Measurements from ENCODE around the gene DMRT1.

The DMRT1 gene

DNA sequence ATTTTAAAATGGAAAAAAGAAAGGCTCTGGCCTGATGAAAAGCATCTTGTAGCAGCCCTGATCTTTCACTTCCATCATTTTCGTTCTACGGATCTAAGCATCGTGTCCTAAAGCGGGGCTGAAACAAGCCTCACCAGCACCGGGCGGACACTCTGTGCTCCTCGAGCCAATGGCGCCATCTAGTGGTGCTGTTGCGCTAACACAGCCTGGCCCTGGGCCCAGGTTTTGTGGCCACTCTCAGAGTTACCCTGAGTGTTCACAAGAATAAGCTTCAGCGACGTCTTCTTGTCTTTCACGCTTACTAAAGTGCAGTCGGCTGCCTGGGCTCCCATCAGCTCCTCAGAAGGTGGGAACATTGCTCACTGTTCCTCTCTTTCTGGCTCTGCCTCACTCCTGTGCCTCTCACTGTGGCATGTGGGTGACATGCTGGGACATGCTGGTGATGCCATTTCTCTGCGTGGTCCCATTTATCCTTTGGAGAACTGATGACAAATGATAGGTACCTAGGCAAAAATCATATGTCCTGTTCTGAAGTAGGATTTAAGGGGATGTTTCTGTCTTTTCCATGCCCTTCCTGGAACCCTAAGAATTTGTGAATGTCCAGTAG lies 167.7 kb downstream of the DMRT1 start:
- Histone ChIP-seq H2BK5ac (ENCODE audit: low read depth, low read length, poor library complexity) (no peak overlapping the region), H3K14ac (ENCODE audit: low read length) (no peak overlapping the region), H4K8ac (ENCODE audit: low read depth, low read length) (no peak overlapping the region), H3K23ac (ENCODE audit: low read length) (no peak overlapping the region), H3K9ac (ENCODE audit: low read length) (no peak overlapping the region), H3K9me3 (ENCODE audit: insufficient read depth, low read depth, low read length) (no peaks in the 10 kb centered on the region), H4K12ac (ENCODE audit: low read depth, low read length) (no peak overlapping the region), H2BK120ac (ENCODE audit: insufficient read depth, low read length, poor library complexity) (no peak overlapping the region), H4K91ac (ENCODE audit: low read depth, low read length) (no peak overlapping the region), H2BK12ac (ENCODE audit: low read length) (no peak overlapping the region), H3K27me3 (ENCODE audit: insufficient read depth, low read length) (no peaks in the 10 kb centered on the region), H3K79me1 (ENCODE audit: low read length) (no peaks in the 10 kb centered on the region), H2AK5ac (ENCODE audit: low read length) (no peak overlapping the region), H3K79me2 (ENCODE audit: control insufficient read depth, insufficient read depth, low read length, poor library complexity) (no peaks in the 10 kb centered on the region), H3K4me2 (ENCODE audit: low read length) (no peak overlapping the region), H2AFZ (ENCODE audit: insufficient read depth, low read length, poor library complexity) (no peak overlapping the region), H3K4me1 (ENCODE audit: control insufficient read depth in 1 of 2, insufficient read depth in 2 of 2, low read length in 2 of 2) (no peaks in the 10 kb centered on the region), H3K36me3 (ENCODE audit: control insufficient read depth in 1 of 2, insufficient read depth in 2 of 2, low read length in 2 of 2) (no peaks in the 10 kb centered on the region), H3K4me3 (ENCODE audit: low read depth, low read length) (no peak overlapping the region), H3K4ac (ENCODE audit: low read depth, low read length) (no peak overlapping the region), H3K27ac (ENCODE audit: low read depth, low read length) (no peak overlapping the region), H3K18ac (ENCODE audit: low read length) (no peak overlapping the region)
- no CpG with 5 or more reads among the region's 14 CpGs for WGBS (ENCODE audit: extremely low coverage, insufficient coverage, insufficient read length)
- DNase-seq = peak; percentile 73 to 93

DNA sequence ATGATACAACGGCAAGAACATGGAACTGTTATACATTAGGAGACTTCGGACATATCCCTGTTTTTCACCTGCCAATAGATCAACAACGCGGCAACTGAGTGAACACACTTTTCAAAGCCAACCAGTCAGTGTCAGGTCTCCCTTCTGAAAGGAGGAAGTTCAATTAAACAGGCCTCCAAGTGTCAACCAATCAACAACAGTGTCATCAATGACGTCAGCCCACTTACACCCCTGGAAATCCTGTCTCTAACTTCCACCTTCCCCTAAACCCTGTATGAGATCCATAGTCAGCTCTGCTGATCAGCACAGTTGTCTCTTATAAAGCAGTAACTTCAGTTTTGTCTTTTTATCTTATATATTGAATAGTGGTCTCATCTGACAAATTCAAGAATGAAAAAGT lies 171.5 kb downstream of the DMRT1 start:
- no peaks in the 10 kb centered on the region for H3K4me1 ChIP-seq (ENCODE audit: control insufficient read depth in 1 of 2, insufficient read depth in 2 of 2, low read length in 2 of 2)
- no peak overlapping the region for H3K4me2 ChIP-seq (ENCODE audit: low read length)
- no peak overlapping the region for H2AK5ac ChIP-seq (ENCODE audit: low read length)
- H2BK12ac ChIP-seq (ENCODE audit: low read length) = no peak overlapping the region
- H3K14ac ChIP-seq (ENCODE audit: low read length) = no peak overlapping the region
- no CpG with 5 or more reads among the region's 5 CpGs for WGBS (ENCODE audit: extremely low coverage, insufficient coverage, insufficient read length)
- no peak overlapping the region for H3K9ac ChIP-seq (ENCODE audit: low read length)
- H3K36me3 ChIP-seq (ENCODE audit: control insufficient read depth in 1 of 2, insufficient read depth in 2 of 2, low read length in 2 of 2) = no peaks in the 10 kb centered on the region
- H3K79me2 ChIP-seq (ENCODE audit: control insufficient read depth, insufficient read depth, low read length, poor library complexity) = no peaks in the 10 kb centered on the region
- H4K8ac ChIP-seq (ENCODE audit: low read depth, low read length) = no peak overlapping the region
- H2AFZ ChIP-seq (ENCODE audit: insufficient read depth, low read length, poor library complexity) = no peak overlapping the region
- no peak overlapping the region for H4K91ac ChIP-seq (ENCODE audit: low read depth, low read length)
- H3K18ac ChIP-seq (ENCODE audit: low read length) = no peak overlapping the region
- no peak overlapping the region for H3K23ac ChIP-seq (ENCODE audit: low read length)
- H3K79me1 ChIP-seq (ENCODE audit: low read length) = no peaks in the 10 kb centered on the region
- H3K27ac ChIP-seq (ENCODE audit: low read depth, low read length) = no peak overlapping the region
- no peak for DNase-seq
- H2BK120ac ChIP-seq (ENCODE audit: insufficient read depth, low read length, poor library complexity) = no peak overlapping the region
- H3K9me3 ChIP-seq (ENCODE audit: insufficient read depth, low read depth, low read length) = no peaks in the 10 kb centered on the region
- H3K27me3 ChIP-seq (ENCODE audit: insufficient read depth, low read length) = no peaks in the 10 kb centered on the region
- H2BK5ac ChIP-seq (ENCODE audit: low read depth, low read length, poor library complexity) = no peak overlapping the region
- H4K12ac ChIP-seq (ENCODE audit: low read depth, low read length) = no peak overlapping the region
- H3K4ac ChIP-seq (ENCODE audit: low read depth, low read length) = no peak overlapping the region
- H3K4me3 ChIP-seq (ENCODE audit: low read depth, low read length) = no peak overlapping the region

DNA sequence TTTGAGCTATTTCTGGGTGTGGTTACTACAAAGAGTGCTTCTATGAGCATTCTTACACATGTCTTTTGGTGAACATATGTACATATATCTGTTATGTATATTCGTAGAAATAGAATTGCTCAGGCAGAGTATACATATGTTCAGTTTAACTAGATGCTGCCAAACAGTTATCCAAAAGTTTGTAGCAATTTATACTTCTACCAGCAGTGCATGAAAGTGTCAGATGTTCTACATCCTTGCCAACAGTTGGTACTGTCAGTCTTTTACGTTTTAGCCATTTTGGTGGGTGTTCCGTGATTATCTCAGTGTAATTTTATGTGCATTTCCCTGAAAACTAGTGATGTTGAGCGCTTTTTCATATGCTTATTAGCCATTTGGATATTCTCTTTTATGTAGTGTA lies 172.7 kb downstream of the DMRT1 start:
- no CpG with 5 or more reads among the region's 4 CpGs for WGBS (ENCODE audit: extremely low coverage, insufficient coverage, insufficient read length)

DNA sequence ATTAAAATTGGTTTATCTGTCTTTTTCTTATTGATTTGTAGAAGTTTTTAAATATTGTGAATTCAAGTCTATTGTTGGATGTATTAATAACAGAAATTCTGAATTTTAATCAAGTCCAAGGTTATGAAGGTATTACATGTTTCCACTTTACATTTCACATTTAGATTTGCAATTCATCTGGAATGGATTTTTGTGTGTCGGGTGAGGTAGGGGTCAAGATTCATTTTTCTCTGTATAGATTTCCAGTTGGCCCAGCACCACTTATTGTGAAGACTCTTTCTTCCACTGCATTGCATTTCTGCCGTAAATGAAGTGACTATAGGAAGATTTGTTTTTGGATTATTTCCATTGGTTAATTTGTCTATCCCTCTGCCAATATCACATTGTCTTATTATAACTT lies 173.1 kb downstream of the DMRT1 start:
- Histone ChIP-seq H3K23ac (ENCODE audit: low read length) (no peak overlapping the region), H2BK120ac (ENCODE audit: insufficient read depth, low read length, poor library complexity) (no peak overlapping the region), H4K8ac (ENCODE audit: low read depth, low read length) (no peak overlapping the region), H3K79me1 (ENCODE audit: low read length) (no peaks in the 10 kb centered on the region), H3K36me3 (ENCODE audit: control insufficient read depth in 1 of 2, insufficient read depth in 2 of 2, low read length in 2 of 2) (no peaks in the 10 kb centered on the region), H3K4ac (ENCODE audit: low read depth, low read length) (no peak overlapping the region), H3K9ac (ENCODE audit: low read length) (no peak overlapping the region), H2BK12ac (ENCODE audit: low read length) (no peak overlapping the region), H3K4me3 (ENCODE audit: low read depth, low read length) (no peak overlapping the region), H3K27ac (ENCODE audit: low read depth, low read length) (no peak overlapping the region), H3K4me2 (ENCODE audit: low read length) (no peak overlapping the region), H3K27me3 (ENCODE audit: insufficient read depth, low read length) (no peaks in the 10 kb centered on the region), H2AK5ac (ENCODE audit: low read length) (no peak overlapping the region), H3K14ac (ENCODE audit: low read length) (no peak overlapping the region), H2BK5ac (ENCODE audit: low read depth, low read length, poor library complexity) (no peak overlapping the region), H3K18ac (ENCODE audit: low read length) (no peak overlapping the region), H4K12ac (ENCODE audit: low read depth, low read length) (no peak overlapping the region), H3K4me1 (ENCODE audit: control insufficient read depth in 1 of 2, insufficient read depth in 2 of 2, low read length in 2 of 2) (no peaks in the 10 kb centered on the region), H3K9me3 (ENCODE audit: insufficient read depth, low read depth, low read length) (no peaks in the 10 kb centered on the region), H4K91ac (ENCODE audit: low read depth, low read length) (no peak overlapping the region), H3K79me2 (ENCODE audit: control insufficient read depth, insufficient read depth, low read length, poor library complexity) (no peaks in the 10 kb centered on the region), H2AFZ (ENCODE audit: insufficient read depth, low read length, poor library complexity) (no peak overlapping the region)
- WGBS (ENCODE audit: extremely low coverage, insufficient coverage, insufficient read length) = no CpG with 5 or more reads among the region's 2 CpGs
- no peak for DNase-seq

More for the DNA sequence above, 172.7 kb downstream of the DMRT1 start:
- H3K27me3 ChIP-seq (ENCODE audit: insufficient read depth, low read length) = no peaks in the 10 kb centered on the region
- H3K4me3 ChIP-seq (ENCODE audit: low read depth, low read length) = no peak overlapping the region
- H2BK12ac ChIP-seq (ENCODE audit: low read length) = no peak overlapping the region
- no peak overlapping the region for H3K4ac ChIP-seq (ENCODE audit: low read depth, low read length)
- H2BK5ac ChIP-seq (ENCODE audit: low read depth, low read length, poor library complexity) = no peak overlapping the region
- no peak for DNase-seq
- H3K27ac ChIP-seq (ENCODE audit: low read depth, low read length) = no peak overlapping the region
- H4K91ac ChIP-seq (ENCODE audit: low read depth, low read length) = no peak overlapping the region
- H2BK120ac ChIP-seq (ENCODE audit: insufficient read depth, low read length, poor library complexity) = no peak overlapping the region
- H3K9me3 ChIP-seq (ENCODE audit: insufficient read depth, low read depth, low read length) = no peaks in the 10 kb centered on the region
- no peak overlapping the region for H3K23ac ChIP-seq (ENCODE audit: low read length)
- no peak overlapping the region for H3K18ac ChIP-seq (ENCODE audit: low read length)
- H2AK5ac ChIP-seq (ENCODE audit: low read length) = no peak overlapping the region
- H3K79me1 ChIP-seq (ENCODE audit: low read length) = no peaks in the 10 kb centered on the region
- H3K9ac ChIP-seq (ENCODE audit: low read length) = no peak overlapping the region
- no peaks in the 10 kb centered on the region for H3K79me2 ChIP-seq (ENCODE audit: control insufficient read depth, insufficient read depth, low read length, poor library complexity)
- H3K14ac ChIP-seq (ENCODE audit: low read length) = no peak overlapping the region
- H3K4me2 ChIP-seq (ENCODE audit: low read length) = no peak overlapping the region
- no peaks in the 10 kb centered on the region for H3K4me1 ChIP-seq (ENCODE audit: control insufficient read depth in 1 of 2, insufficient read depth in 2 of 2, low read length in 2 of 2)
- no peak overlapping the region for H2AFZ ChIP-seq (ENCODE audit: insufficient read depth, low read length, poor library complexity)
- no peak overlapping the region for H4K8ac ChIP-seq (ENCODE audit: low read depth, low read length)
- H4K12ac ChIP-seq (ENCODE audit: low read depth, low read length) = no peak overlapping the region
- H3K36me3 ChIP-seq (ENCODE audit: control insufficient read depth in 1 of 2, insufficient read depth in 2 of 2, low read length in 2 of 2) = no peaks in the 10 kb centered on the region

All from trophoblast cell (in vitro differentiated cells and primary cell).